GM18511 (cell line): ENCODE measurements around the gene BCAS3.

Experiments
- ATAC-seq: cut with Tn5 transposase; IDR thresholded peaks from one replicate; pipeline ENCODE4 v1.9.1; 2021; ENCODE audit warnings: mild to moderate bottlenecking, moderate library complexity; ENCODE audit not compliant: unreplicated experiment

Gene BCAS3

GRCh38 chr17:61275395-61275794 is 597.7 kb downstream of the BCAS3 start:
- no peak for ATAC-seq

GRCh38 chr17:61276806-61277205 is 599.2 kb downstream of the BCAS3 start:
- no peak for ATAC-seq

GRCh38 chr17:61279476-61280145 is 602.0 kb downstream of the BCAS3 start:
- ATAC-seq: peak; percentile 55

- ATAC-seq: peak; percentile 77
These were observed 602.7 kb downstream of the BCAS3 start for GRCh38 chr17:61280338-61280737.

- ATAC-seq: no peak
These were observed 603.2 kb downstream of the BCAS3 start for GRCh38 chr17:61280851-61281250.

GRCh38 chr17:61282377-61282776 is 604.7 kb downstream of the BCAS3 start:
- ATAC-seq: no peak

GRCh38 chr17:61283043-61283442 is 605.4 kb downstream of the BCAS3 start:
- no peak for ATAC-seq

- no peak for ATAC-seq
These were observed 606.5 kb downstream of the BCAS3 start for GRCh38 chr17:61284174-61284573.

GRCh38 chr17:61284746-61285145 is 607.1 kb downstream of the BCAS3 start:
- ATAC-seq: no peak

- ATAC-seq: no peak
These were observed 608.1 kb downstream of the BCAS3 start for GRCh38 chr17:61285526-61286320.

GRCh38 chr17:61286449-61286848 is 608.8 kb downstream of the BCAS3 start:
- no peak for ATAC-seq

- no peak for ATAC-seq
These were observed 612.0 kb downstream of the BCAS3 start for GRCh38 chr17:61289408-61290385.

GRCh38 chr17:61291451-61292285 is 614.0 kb downstream of the BCAS3 start:
- no peak for ATAC-seq

- ATAC-seq: no peak
These were observed 616.6 kb downstream of the BCAS3 start for GRCh38 chr17:61294286-61294685.

- no peak for ATAC-seq
These were observed 617.1 kb downstream of the BCAS3 start for GRCh38 chr17:61294777-61295176.

- no peak for ATAC-seq
These were observed 618.4 kb downstream of the BCAS3 start for GRCh38 chr17:61296058-61296457.

- no peak for ATAC-seq
These were observed 622.2 kb downstream of the BCAS3 start for GRCh38 chr17:61299517-61300513.

- no peak for ATAC-seq
These were observed 625.5 kb downstream of the BCAS3 start for GRCh38 chr17:61302953-61303816.
